Activated T-cell treated with anti-CD3 and anti-CD28 coated beads, Interleukin-2, amount 50 U/mL, for 4 hours (primary cell): ENCODE measurements around the gene SCRN2. TPM values are rescaled to one million over a fixed set of nuclear protein-coding genes. Genes with fewer than 3 reads are reported as not detected.

Source experiments
- ATAC-seq, 2 donors: fragments of 200-7000 bp; cut with Tn5 transposase; one replicate each; pipeline ENCODE4 v1.10.0; 2021
- DNase-seq: peaks from one replicate; pipeline ENCODE4 v3.0.0-alpha.2; 2020
- H3K27me3 Mint-ChIP-seq: one replicate; pipeline ENCODE4 v1.8.0; 2021; ENCODE audit warnings: low read depth, mixed read lengths
- H3K36me3 Mint-ChIP-seq: one replicate; pipeline ENCODE4 v1.8.0; 2022; ENCODE audit warnings: mixed read lengths; ENCODE audit not compliant: insufficient read depth
- H3K4me1 Mint-ChIP-seq: one replicate; pipeline ENCODE4 v1.8.0; 2021; ENCODE audit warnings: low read depth, mixed read lengths
- H3K4me3 Mint-ChIP-seq: one replicate; pipeline ENCODE4 v1.8.0; 2021; ENCODE audit warnings: mild to moderate bottlenecking, moderate library complexity, mixed read lengths
- H3K9me3 Mint-ChIP-seq: one replicate; pipeline ENCODE4 v1.8.0; 2021; ENCODE audit warnings: mixed read lengths
- total RNA-seq, 3 donors: library from RNA; stranded (reverse); gene quantifications; one replicate each; pipeline ENCODE4 v1.2.1, GENCODE V29; 2021

Gene SCRN2
- total RNA-seq, 3 donors from 2014 or later, result 13.9 to 15.6 (median 14.5) TPM

DNA sequence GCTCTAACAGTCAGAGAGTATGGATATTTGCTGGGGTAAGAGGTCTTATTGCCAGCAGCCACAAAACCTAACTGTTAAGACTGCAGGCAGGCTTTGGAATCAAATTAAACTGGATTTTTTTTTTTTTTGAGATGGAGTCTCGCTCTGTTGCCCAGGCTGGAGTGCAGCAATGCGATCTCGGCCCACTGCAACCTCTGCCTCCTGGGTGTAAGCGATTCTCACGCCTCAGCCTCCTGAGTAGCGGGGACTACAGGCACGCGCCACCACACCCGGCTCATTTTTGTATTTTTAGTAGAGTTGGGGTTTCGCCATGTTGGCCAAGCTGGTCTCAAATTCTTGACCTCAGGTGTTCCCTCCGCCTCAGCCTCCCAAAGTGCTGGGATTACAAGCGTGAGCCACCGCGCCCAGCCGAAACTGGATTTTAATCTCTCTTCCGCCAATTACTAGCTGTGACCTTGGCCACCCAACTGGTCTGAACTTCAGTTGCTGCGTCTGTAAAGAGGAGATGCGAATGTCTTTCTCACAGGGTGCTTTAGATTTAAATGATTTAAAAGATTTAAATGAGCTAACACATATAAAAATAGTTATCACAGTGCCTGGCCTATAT, 10.6 kb downstream of the SCRN2 start:
- ATAC-seq (no peak), DNase-seq (no peak)
- no peaks in the 10 kb centered on the region for H3K27me3 Mint-ChIP-seq
- H3K9me3 Mint-ChIP-seq, result no peaks in the 10 kb centered on the region
- peaks cover 53% of the 10 kb centered on the region for H3K4me1 Mint-ChIP-seq
- peaks cover 12% of the 10 kb centered on the region for H3K36me3 Mint-ChIP-seq
- peak overlapping the region; percentile 100 for H3K4me3 Mint-ChIP-seq

GRCh38 chr17:47829870-47830269, 11.2 kb downstream of the SCRN2 start:
- H3K36me3 Mint-ChIP-seq, result peaks cover 15% of the 10 kb centered on the region
- no peaks in the 10 kb centered on the region for H3K9me3 Mint-ChIP-seq
- ATAC-seq (peak; percentile 7 to 54), DNase-seq (no peak)
- H3K4me1 Mint-ChIP-seq, result peaks cover 47% of the 10 kb centered on the region
- no peaks in the 10 kb centered on the region for H3K27me3 Mint-ChIP-seq
- H3K4me3 Mint-ChIP-seq, result peak overlapping the region; percentile 100

DNA sequence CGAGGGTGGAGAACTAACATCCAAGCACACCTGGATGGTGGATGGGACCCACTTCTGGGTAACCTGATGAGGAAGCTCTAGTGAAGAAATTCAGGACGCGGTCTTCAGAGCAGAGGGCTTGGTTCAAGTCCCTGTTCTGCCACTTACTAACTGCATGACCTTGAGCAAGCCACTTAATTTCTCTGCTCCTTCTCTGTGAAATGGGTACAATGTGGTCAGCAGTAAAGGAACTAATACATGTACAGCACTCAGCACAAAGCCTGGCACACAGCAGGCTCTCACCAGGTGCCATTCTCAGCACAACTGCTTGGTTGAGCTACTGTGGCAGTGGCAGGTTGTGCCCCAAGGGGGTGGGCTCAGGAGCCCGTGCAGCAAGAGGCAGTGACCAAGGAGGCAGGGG, 17.6 kb downstream of the SCRN2 start:
- Mint-ChIP-seq H3K36me3 (peaks cover 23% of the 10 kb centered on the region), H3K4me3 (no peak overlapping the region), H3K9me3 (no peaks in the 10 kb centered on the region), H3K27me3 (no peaks in the 10 kb centered on the region), H3K4me1 (peaks cover 22% of the 10 kb centered on the region)
- ATAC-seq (no peak), DNase-seq (no peak)

- no peak for DNase-seq
- ATAC-seq, result no peak
- Mint-ChIP-seq H3K4me1 (peaks cover 20% of the 10 kb centered on the region), H3K36me3 (peaks cover 22% of the 10 kb centered on the region), H3K4me3 (peak overlapping the region; percentile 40), H3K9me3 (no peaks in the 10 kb centered on the region), H3K27me3 (no peaks in the 10 kb centered on the region)
Observed at GRCh38 chr17:47822785-47823184, 18.3 kb downstream of the SCRN2 start.

- peak; percentile 98 to 99 for ATAC-seq
- peaks cover 28% of the 10 kb centered on the region for H3K36me3 Mint-ChIP-seq
- H3K27me3 Mint-ChIP-seq, result no peaks in the 10 kb centered on the region
- H3K4me1 Mint-ChIP-seq, result peaks cover 20% of the 10 kb centered on the region
- DNase-seq, result peak; percentile 73
- H3K9me3 Mint-ChIP-seq, result no peaks in the 10 kb centered on the region
- H3K4me3 Mint-ChIP-seq, result peak within 1 kb of the TSS; percentile 90
Observed at GRCh38 chr17:47821424-47822391, 19.4 kb downstream of the SCRN2 start, which contains the start of gene OSBPL7. Gene OSBPL7 (minus strand): TSS chr17:47821794. CDS start chr17:47820278, 1,516 bp downstream.

DNA sequence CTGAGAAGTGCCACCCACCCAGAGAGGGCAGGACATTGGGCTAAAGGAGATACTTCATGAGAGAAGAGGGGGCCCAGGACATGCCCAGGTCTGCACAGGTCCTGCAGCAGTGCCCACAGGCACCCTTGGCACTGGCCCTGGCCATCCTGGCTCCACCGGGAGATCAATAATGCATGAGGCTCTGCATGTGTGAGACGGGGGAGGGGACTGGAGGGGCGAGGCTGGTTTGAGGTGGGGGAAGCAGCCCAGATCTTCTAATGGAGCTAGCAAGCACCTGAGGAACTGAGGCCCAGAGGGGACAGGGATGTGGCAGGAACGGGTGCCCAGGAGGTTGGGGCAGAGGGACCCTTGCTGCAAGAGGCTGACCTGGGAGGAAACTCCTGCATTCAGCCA, 20.0 kb downstream of the SCRN2 start:
- Mint-ChIP-seq H3K9me3 (no peaks in the 10 kb centered on the region), H3K4me3 (peak overlapping the region; percentile 90), H3K27me3 (no peaks in the 10 kb centered on the region), H3K4me1 (peaks cover 20% of the 10 kb centered on the region), H3K36me3 (peaks cover 24% of the 10 kb centered on the region)
- DNase-seq (no peak), ATAC-seq (no peak)

GRCh38 chr17:47820033-47820789, 20.9 kb downstream of the SCRN2 start:
- Mint-ChIP-seq H3K36me3 (peaks cover 25% of the 10 kb centered on the region), H3K4me1 (peaks cover 20% of the 10 kb centered on the region), H3K4me3 (peak overlapping the region; percentile 90), H3K27me3 (no peaks in the 10 kb centered on the region), H3K9me3 (no peaks in the 10 kb centered on the region)
- ATAC-seq (no peak), DNase-seq (no peak)

GRCh38 chr17:47819475-47819874, 21.6 kb downstream of the SCRN2 start:
- Mint-ChIP-seq H3K4me1 (peaks cover 20% of the 10 kb centered on the region), H3K4me3 (no peak overlapping the region), H3K36me3 (peaks cover 24% of the 10 kb centered on the region), H3K9me3 (no peaks in the 10 kb centered on the region), H3K27me3 (no peaks in the 10 kb centered on the region)
- no peak for DNase-seq
- no peak for ATAC-seq

DNA sequence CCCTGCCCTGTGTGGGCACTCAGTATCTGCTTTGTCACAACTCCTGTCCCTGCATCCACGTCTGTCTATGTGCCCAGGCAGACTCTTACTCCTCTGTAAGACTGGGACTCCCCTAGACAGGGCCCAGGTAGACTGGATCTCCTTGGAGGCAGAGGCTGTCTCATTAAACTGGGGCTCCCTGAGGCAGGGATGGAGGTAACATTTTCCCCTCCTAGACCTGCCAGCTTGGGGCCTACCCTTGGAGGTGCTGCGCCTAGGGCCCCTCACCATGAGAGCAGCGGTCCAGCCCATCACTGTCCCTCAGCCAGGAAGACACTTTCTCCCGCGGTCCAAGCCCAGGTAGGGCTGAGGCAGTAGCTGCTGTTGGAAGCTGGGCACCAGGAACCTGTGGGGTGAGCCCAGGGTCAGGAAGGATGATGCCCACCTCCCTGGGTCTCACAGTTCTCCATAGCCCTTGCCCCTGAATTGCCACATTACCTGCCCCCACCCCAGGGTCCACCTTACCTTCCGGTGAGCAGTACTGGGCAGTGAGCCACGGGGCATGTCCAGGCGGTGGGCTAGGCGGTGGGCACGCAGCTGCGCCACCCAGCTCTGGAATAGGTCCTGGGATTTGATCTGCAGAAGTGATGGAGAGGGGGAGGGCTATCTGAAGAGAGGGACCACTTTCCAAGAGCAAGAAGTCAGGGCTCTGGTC, 22.9 kb downstream of the SCRN2 start:
- Mint-ChIP-seq H3K36me3 (peaks cover 16% of the 10 kb centered on the region), H3K27me3 (no peaks in the 10 kb centered on the region), H3K4me1 (peaks cover 20% of the 10 kb centered on the region), H3K9me3 (no peaks in the 10 kb centered on the region), H3K4me3 (no peak overlapping the region)
- ATAC-seq (no peak), DNase-seq (no peak)

- H3K4me3 Mint-ChIP-seq, result no peak overlapping the region
- peaks cover 22% of the 10 kb centered on the region for H3K36me3 Mint-ChIP-seq
Observed at GRCh38 chr17:47816947-47817346, 24.1 kb downstream of the SCRN2 start.

DNA sequence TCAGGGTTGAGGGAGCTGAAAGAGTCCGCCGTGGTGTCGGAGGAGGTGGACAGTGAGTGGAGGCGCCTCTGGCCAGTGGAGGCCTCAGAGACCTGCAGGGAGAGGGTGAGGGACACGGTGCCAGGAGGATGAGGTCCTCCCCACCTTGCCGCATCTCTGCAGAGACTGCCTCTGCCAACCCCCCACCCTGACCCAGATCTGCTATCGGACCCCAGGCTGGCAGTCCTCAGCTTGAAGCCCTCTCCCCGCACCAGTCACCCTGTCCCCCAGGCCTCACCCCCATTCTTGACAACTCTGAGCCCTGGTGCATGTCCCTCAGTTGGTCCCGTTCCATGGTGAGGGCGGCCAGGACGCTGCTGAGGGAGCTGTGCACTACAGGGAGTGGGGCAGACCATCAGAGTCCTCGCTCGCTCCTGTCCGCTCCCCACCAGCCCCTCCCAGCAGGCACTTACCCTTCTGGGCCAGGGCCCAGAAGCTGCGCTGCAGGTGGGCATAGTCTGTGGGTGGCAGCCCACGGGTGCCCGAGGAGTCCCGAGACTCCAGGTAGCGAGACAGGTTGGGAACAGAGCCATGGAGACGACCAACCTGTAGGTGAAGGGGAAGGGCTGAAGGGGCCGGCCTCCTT, 24.9 kb downstream of the SCRN2 start:
- H3K4me1 Mint-ChIP-seq, result peaks cover 11% of the 10 kb centered on the region
- peaks cover 29% of the 10 kb centered on the region for H3K36me3 Mint-ChIP-seq
- no peaks in the 10 kb centered on the region for H3K9me3 Mint-ChIP-seq
- ATAC-seq (no peak), DNase-seq (no peak)
- no peaks in the 10 kb centered on the region for H3K27me3 Mint-ChIP-seq
- no peak overlapping the region for H3K4me3 Mint-ChIP-seq

More at GRCh38 chr17:47816947-47817346, 24.1 kb downstream of the SCRN2 start:
- no peaks in the 10 kb centered on the region for H3K27me3 Mint-ChIP-seq
- H3K9me3 Mint-ChIP-seq, result no peaks in the 10 kb centered on the region
- peaks cover 16% of the 10 kb centered on the region for H3K4me1 Mint-ChIP-seq
- DNase-seq (no peak), ATAC-seq (no peak)

DNA sequence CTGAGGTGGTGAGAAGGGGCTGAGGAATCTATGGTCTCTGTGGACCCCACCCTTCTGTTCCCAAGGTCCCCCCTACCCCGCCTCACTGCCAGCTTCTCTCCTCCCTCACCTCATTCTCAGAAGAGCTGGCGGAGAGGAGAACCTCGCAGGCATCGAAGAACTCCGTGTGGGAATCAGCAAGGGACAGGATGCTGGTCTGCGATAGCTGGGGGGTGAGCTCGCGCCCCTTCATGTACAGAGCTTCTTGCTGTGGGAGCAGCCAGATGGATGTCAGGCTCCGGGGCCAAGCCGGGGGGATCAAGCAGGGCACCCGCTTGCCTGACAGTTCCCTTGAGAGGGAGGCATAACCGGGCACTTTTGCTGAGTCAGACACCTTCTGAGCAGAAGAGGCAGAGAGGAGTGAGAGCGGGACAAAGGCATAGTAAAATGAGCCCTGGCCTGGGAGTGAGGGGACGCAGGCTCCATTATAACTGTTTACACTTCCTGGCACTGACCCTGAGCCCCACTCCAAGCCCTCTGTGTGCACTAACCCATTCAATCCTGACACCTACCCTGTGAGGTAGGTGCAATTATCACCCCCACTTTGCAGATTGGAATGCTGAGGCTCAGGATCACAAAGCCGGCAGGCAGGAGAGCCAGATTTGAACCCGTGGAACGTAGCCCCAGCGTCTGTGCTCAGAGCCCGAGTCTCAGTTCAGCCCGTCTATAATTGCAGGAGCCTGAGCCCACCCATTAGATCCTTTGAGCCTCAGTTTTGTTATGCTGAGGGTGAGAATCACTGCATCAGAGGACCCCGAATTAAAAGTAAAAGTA, 25.8 kb downstream of the SCRN2 start:
- Mint-ChIP-seq H3K9me3 (no peaks in the 10 kb centered on the region), H3K4me3 (no peak overlapping the region), H3K4me1 (peaks cover 7% of the 10 kb centered on the region), H3K36me3 (peaks cover 32% of the 10 kb centered on the region), H3K27me3 (no peaks in the 10 kb centered on the region)
- ATAC-seq, result no peak
- no peak for DNase-seq

GRCh38 chr17:47813512-47814031, 27.5 kb downstream of the SCRN2 start:
- ATAC-seq, result no peak
- H3K36me3 Mint-ChIP-seq, result peaks cover 38% of the 10 kb centered on the region
- H3K27me3 Mint-ChIP-seq, result no peaks in the 10 kb centered on the region

More at GRCh38 chr17:47813512-47814031, 27.5 kb downstream of the SCRN2 start:
- Mint-ChIP-seq H3K9me3 (no peaks in the 10 kb centered on the region), H3K4me1 (peaks cover 12% of the 10 kb centered on the region), H3K4me3 (no peak overlapping the region)
- no peak for DNase-seq
